Measurements from ENCODE around the gene BLMH. TPM values are rescaled to one million over a fixed set of nuclear protein-coding genes. Genes with fewer than 3 reads are reported as not detected.

BLMH gene
- total RNA-seq, 1 donor from 2014 or later = 98.8 TPM

DNA sequence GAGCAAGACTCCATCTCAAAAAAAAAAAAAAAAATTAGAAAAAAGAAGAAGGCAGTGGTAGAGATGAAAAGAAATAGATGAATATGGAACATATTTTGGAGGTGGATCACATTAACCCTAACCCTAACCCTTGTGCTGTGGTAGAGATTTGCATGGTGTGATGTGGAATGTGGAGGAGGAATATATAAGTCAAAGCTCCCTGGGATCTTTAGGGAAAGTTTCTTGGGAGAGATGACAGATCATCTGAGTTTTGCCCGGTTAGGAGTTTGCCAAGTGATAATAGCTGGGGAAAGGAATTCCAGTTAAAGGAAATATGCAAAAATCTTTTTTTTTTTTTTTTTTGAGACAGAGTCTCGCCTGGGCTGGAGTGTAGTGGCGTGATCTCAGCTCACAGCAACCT, 13.0 kb upstream of the BLMH start:
- H3K9me3 ChIP-seq (ENCODE audit: low read depth) = no peaks in the 10 kb centered on the region
- peaks cover 6% of the 10 kb centered on the region for H3K9me3 Mint-ChIP-seq
- H3K36me3 Mint-ChIP-seq = no peaks in the 10 kb centered on the region
- H3K4me2 ChIP-seq = no peak overlapping the region
- no peak overlapping the region for H2AFZ ChIP-seq (replicated peaks)
- no peak overlapping the region for H3K27ac Mint-ChIP-seq
- H3K27ac ChIP-seq = no peak overlapping the region
- H3K36me3 ChIP-seq = no peaks in the 10 kb centered on the region
- no peaks in the 10 kb centered on the region for H3K4me1 Mint-ChIP-seq
- no peaks in the 10 kb centered on the region for H3K4me1 ChIP-seq
- no peak overlapping the region for H3K4me3 ChIP-seq
- H3K27me3 Mint-ChIP-seq (ENCODE audit: insufficient read depth, low read depth) = peaks cover 3% of the 10 kb centered on the region
- TF ChIP-seq EZH2phosphoT487 (IDR thresholded peaks at IDR 0.05) (no peak), EZH2 (IDR thresholded peaks at IDR 0.05) (no peak)
- TF ChIP-seq, protein P1, sequence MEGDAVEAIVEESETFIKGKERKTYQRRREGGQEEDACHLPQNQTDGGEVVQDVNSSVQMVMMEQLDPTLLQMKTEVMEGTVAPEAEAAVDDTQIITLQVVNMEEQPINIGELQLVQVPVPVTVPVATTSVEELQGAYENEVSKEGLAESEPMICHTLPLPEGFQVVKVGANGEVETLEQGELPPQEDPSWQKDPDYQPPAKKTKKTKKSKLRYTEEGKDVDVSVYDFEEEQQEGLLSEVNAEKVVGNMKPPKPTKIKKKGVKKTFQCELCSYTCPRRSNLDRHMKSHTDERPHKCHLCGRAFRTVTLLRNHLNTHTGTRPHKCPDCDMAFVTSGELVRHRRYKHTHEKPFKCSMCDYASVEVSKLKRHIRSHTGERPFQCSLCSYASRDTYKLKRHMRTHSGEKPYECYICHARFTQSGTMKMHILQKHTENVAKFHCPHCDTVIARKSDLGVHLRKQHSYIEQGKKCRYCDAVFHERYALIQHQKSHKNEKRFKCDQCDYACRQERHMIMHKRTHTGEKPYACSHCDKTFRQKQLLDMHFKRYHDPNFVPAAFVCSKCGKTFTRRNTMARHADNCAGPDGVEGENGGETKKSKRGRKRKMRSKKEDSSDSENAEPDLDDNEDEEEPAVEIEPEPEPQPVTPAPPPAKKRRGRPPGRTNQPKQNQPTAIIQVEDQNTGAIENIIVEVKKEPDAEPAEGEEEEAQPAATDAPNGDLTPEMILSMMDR (IDR thresholded peaks at IDR 0.05) = no peak
- DNase-seq (ENCODE audit: low spot score) = no peak
- no peaks in the 10 kb centered on the region for H3K79me2 ChIP-seq (ENCODE audit: low read depth)
- H4K20me1 ChIP-seq (ENCODE audit: low read depth) = no peaks in the 10 kb centered on the region
- no peak overlapping the region for H3K9ac ChIP-seq
- H3K27me3 ChIP-seq = no peaks in the 10 kb centered on the region
- H3K4me3 Mint-ChIP-seq = no peak overlapping the region
- no peaks in the 10 kb centered on the region for H3F3A ChIP-seq (ENCODE audit: low read depth)

DNA sequence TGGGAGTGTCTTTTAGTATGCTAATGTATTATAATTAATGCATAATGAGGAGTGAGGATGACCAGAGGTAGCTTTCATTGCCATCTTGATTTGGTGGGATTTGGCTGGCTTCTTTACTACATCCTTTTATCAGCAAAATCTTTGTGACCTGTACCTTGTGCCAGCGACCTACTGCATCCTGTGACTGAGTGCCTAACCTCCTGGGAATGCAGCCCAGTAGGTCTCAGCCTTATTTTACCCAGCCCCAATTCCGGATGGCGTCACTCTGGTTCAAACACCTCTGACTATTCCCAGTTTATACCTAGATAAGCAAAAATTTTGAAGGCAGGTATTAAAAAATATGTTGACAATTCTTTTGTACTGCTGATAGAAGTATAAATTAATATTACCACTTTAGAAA, 10.5 kb upstream of the BLMH start:
- no peaks in the 10 kb centered on the region for H3K36me3 Mint-ChIP-seq
- Histone ChIP-seq H3K4me2 (no peak overlapping the region), H3K9ac (no peak overlapping the region), H3F3A (ENCODE audit: low read depth) (no peaks in the 10 kb centered on the region), H3K36me3 (no peaks in the 10 kb centered on the region), H3K27me3 (no peaks in the 10 kb centered on the region), H4K20me1 (ENCODE audit: low read depth) (no peaks in the 10 kb centered on the region), H3K4me1 (no peaks in the 10 kb centered on the region), H3K27ac (no peak overlapping the region), H3K9me3 (ENCODE audit: low read depth) (no peaks in the 10 kb centered on the region), H3K79me2 (ENCODE audit: low read depth) (no peaks in the 10 kb centered on the region), H2AFZ (replicated peaks) (no peak overlapping the region), H3K4me3 (no peak overlapping the region)
- H3K27ac Mint-ChIP-seq = no peak overlapping the region
- peaks cover 7% of the 10 kb centered on the region for H3K9me3 Mint-ChIP-seq
- no peak for DNase-seq (ENCODE audit: low spot score)
- peaks cover 3% of the 10 kb centered on the region for H3K27me3 Mint-ChIP-seq (ENCODE audit: insufficient read depth, low read depth)
- H3K4me1 Mint-ChIP-seq = no peaks in the 10 kb centered on the region
- TF ChIP-seq, protein P1 (IDR thresholded peaks at IDR 0.05) = no peak
- TF ChIP-seq EZH2phosphoT487 (IDR thresholded peaks at IDR 0.05) (no peak), EZH2 (IDR thresholded peaks at IDR 0.05) (no peak)
- no peak overlapping the region for H3K4me3 Mint-ChIP-seq

DNA sequence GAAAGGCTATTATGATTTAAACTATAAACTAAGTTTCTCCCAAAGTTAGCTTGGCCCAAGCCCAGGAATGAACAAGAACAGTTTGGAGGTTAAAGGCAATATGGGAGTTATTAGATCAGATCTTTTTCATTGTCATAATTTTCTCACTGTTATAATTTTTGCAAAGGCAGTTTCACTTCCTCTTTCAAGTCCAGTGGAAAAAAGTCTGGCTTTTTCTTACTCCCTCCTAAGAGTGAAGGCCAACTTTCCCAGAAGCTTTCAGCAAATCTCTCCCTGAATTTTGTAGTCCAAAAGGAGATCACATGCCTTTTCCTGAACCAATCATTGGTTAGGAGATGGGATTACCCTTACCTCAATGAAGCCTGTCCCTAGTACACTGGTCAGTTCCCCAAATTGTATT, 9.1 kb upstream of the BLMH start:
- Histone ChIP-seq H4K20me1 (ENCODE audit: low read depth) (no peaks in the 10 kb centered on the region), H3K4me2 (no peak overlapping the region), H3K27me3 (no peaks in the 10 kb centered on the region), H3F3A (ENCODE audit: low read depth) (no peaks in the 10 kb centered on the region), H2AFZ (replicated peaks) (no peak overlapping the region), H3K9ac (no peak overlapping the region), H3K36me3 (no peaks in the 10 kb centered on the region), H3K9me3 (ENCODE audit: low read depth) (no peaks in the 10 kb centered on the region), H3K79me2 (ENCODE audit: low read depth) (no peaks in the 10 kb centered on the region), H3K4me3 (no peak overlapping the region), H3K27ac (no peak overlapping the region), H3K4me1 (no peaks in the 10 kb centered on the region)
- Mint-ChIP-seq H3K9me3 (peaks cover 7% of the 10 kb centered on the region), H3K36me3 (no peaks in the 10 kb centered on the region), H3K4me3 (no peak overlapping the region), H3K27ac (no peak overlapping the region), H3K4me1 (no peaks in the 10 kb centered on the region), H3K27me3 (ENCODE audit: insufficient read depth, low read depth) (peaks cover 3% of the 10 kb centered on the region)
- TF ChIP-seq EZH2phosphoT487 (IDR thresholded peaks at IDR 0.05) (no peak), EZH2 (IDR thresholded peaks at IDR 0.05) (no peak)
- TF ChIP-seq, protein P1 (IDR thresholded peaks at IDR 0.05) = no peak
- no peak for DNase-seq (ENCODE audit: low spot score)
